Colonic mucosa (tissue), 4 donors: ENCODE measurements around the gene CYTIP. TPM values are rescaled to one million over a fixed set of nuclear protein-coding genes. Genes with fewer than 3 reads are reported as not detected.

Source experiments
- DNase-seq: peaks from one replicate; pipeline ENCODE4 v3.0.0-alpha.2; 2020
- H3K27ac ChIP-seq: fragments of 200-600 bp; one replicate; pipeline ENCODE4 v1.8.0; 2021
- H3K27me3 ChIP-seq: fragments of 200-600 bp; one replicate; pipeline ENCODE4 v1.8.0; 2021
- H3K36me3 ChIP-seq: fragments of 200-600 bp; one replicate; pipeline ENCODE4 v1.8.0; 2021
- H3K4me1 ChIP-seq: fragments of 200-600 bp; one replicate; pipeline ENCODE4 v1.8.0; 2021; ENCODE audit warnings: mild to moderate bottlenecking
- H3K4me3 ChIP-seq: fragments of 200-600 bp; one replicate; pipeline ENCODE4 v1.8.0; 2021
- H3K9ac ChIP-seq, 2 donors: one replicate each; pipeline ENCODE4 v1.7.0; 2013; ENCODE audit warnings: control low read depth in 2 of 2, low read depth in 2 of 2, low read length in 2 of 2
- H3K9me3 ChIP-seq: fragments of 200-600 bp; one replicate; pipeline ENCODE4 v1.8.0; 2021
- CTCF ChIP-seq: fragments of 200-600 bp; IDR thresholded peaks from one replicate; pipeline ENCODE4 v1.8.0; 2022; ENCODE audit warnings: antibody characterized with exemption, mild to moderate bottlenecking
- intact Hi-C: fragments of 100-400 bp; cut with DNase I; formaldehyde crosslinking; loops from one replicate; pipeline ENCODE4 v1.14.1; 2022
- total RNA-seq, 2 donors: library from RNA; stranded (reverse); fragmentation: NEBNext Ultra II Directional in 1 of 2; extraction: Animal tissue kit (Norgen Biotek cat#: 25700) in 1 of 2; gene quantifications; one replicate each; pipeline ENCODE4 v1.2.1, GENCODE V29; 2021
- donor health status: healthy.
- donor health status: DM: no; HTN: no; CAD: no.
- donor health status: DM: no; HTN: no; CAD: no.

CYTIP gene
- total RNA-seq, 2 donors from 2014 or later, result 5.9 to 8.0 TPM

GRCh38 chr2:157428500-157429175 lies 15.3 kb downstream of the CYTIP start:
- intact Hi-C loops, result no loop called here

GRCh38 chr2:157427922-157428303 lies 16.0 kb downstream of the CYTIP start:
- Histone ChIP-seq H3K9ac (no peak overlapping the region), H3K27me3 (no peaks in the 10 kb centered on the region), H3K4me1 (peaks cover 4% of the 10 kb centered on the region), H3K36me3 (no peaks in the 10 kb centered on the region), H3K9me3 (no peaks in the 10 kb centered on the region), H3K4me3 (no peak overlapping the region), H3K27ac (no peak overlapping the region)
- no peak for TF ChIP-seq CTCF
- DNase-seq, result no peak
- intact Hi-C loops, result no loop called here

More at GRCh38 chr2:157428500-157429175, 15.3 kb downstream of the CYTIP start:
- H3K27me3 ChIP-seq, result no peaks in the 10 kb centered on the region
- TF ChIP-seq CTCF, result no peak
- no peak for DNase-seq
- no peaks in the 10 kb centered on the region for H3K9me3 ChIP-seq
- H3K27ac ChIP-seq, result no peak overlapping the region
- H3K9ac ChIP-seq, result no peak overlapping the region
- no peaks in the 10 kb centered on the region for H3K36me3 ChIP-seq
- H3K4me3 ChIP-seq, result no peak overlapping the region
- peaks cover 6% of the 10 kb centered on the region for H3K4me1 ChIP-seq

- Histone ChIP-seq H3K4me3 (no peak overlapping the region), H3K27ac (no peak overlapping the region), H3K27me3 (no peaks in the 10 kb centered on the region), H3K9ac (no peak overlapping the region), H3K36me3 (no peaks in the 10 kb centered on the region), H3K9me3 (no peaks in the 10 kb centered on the region), H3K4me1 (no peaks in the 10 kb centered on the region)
- TF ChIP-seq CTCF, result no peak
- no peak for DNase-seq
- intact Hi-C loops, result no loop called here
These were observed 16.6 kb downstream of the CYTIP start for GRCh38 chr2:157427003-157427921.

- no peaks in the 10 kb centered on the region for H3K4me1 ChIP-seq
- no peak for TF ChIP-seq CTCF
- no peaks in the 10 kb centered on the region for H3K27me3 ChIP-seq
- no peak for DNase-seq
- H3K36me3 ChIP-seq, result no peaks in the 10 kb centered on the region
- no peak overlapping the region for H3K4me3 ChIP-seq
- H3K9ac ChIP-seq, result no peak overlapping the region
- intact Hi-C loops, result no loop called here
- H3K9me3 ChIP-seq, result no peaks in the 10 kb centered on the region
- no peak overlapping the region for H3K27ac ChIP-seq
These were observed 17.4 kb downstream of the CYTIP start for GRCh38 chr2:157426477-157426994.

GRCh38 chr2:157424374-157424773 lies 19.5 kb downstream of the CYTIP start:
- Histone ChIP-seq H3K9me3 (no peaks in the 10 kb centered on the region), H3K27ac (no peak overlapping the region), H3K36me3 (no peaks in the 10 kb centered on the region), H3K27me3 (no peaks in the 10 kb centered on the region), H3K4me3 (no peak overlapping the region), H3K4me1 (no peaks in the 10 kb centered on the region), H3K9ac (no peak overlapping the region)
- TF ChIP-seq CTCF, result no peak
- intact Hi-C loops, result no loop called here
- no peak for DNase-seq
